ENCODE data around the gene SLC16A2. TPM values are rescaled to one million over a fixed set of nuclear protein-coding genes. Genes with fewer than 3 reads are reported as not detected.
A peak's percentile ranks its signal among the peaks of the same experiment; 100 is the strongest.

SLC16A2 gene
- total RNA-seq, 3 donors from 2014 or later: 4.8 to 10.8 (median 6.6) TPM

- TF ChIP-seq POLR2A (IDR thresholded peaks at IDR 0.05): no peak
- TF ChIP-seq POLR2AphosphoS5 (IDR thresholded peaks at IDR 0.05): no peak
- TF ChIP-seq CTCF (IDR thresholded peaks at IDR 0.05): no peak
- DNase-seq (ENCODE audit: low spot score in 2 of 2): no peak
- no peak overlapping the region for H3K4me3 ChIP-seq
- no peak overlapping the region for H3K27ac ChIP-seq
- no peaks in the 10 kb centered on the region for H3K36me3 ChIP-seq
- no peaks in the 10 kb centered on the region for H3K9me3 ChIP-seq
- no peaks in the 10 kb centered on the region for H3K4me1 ChIP-seq
- intact Hi-C loops (cut with DNase I; ENCODE audit: low total_unique reads): no loop called here
- H3K27me3 ChIP-seq: peaks cover 0 to 23% of the 10 kb centered on the region in 2 donors
These were observed 17.5 kb downstream of the SLC16A2 start for GRCh38 chrX:74438764-74439163.

GRCh38 chrX:74445099-74445498 lies 23.8 kb downstream of the SLC16A2 start:
- Histone ChIP-seq H3K27ac (no peak overlapping the region), H3K4me1 (no peaks in the 10 kb centered on the region), H3K4me3 (no peak overlapping the region), H3K9me3 (no peaks in the 10 kb centered on the region), H3K36me3 (no peaks in the 10 kb centered on the region), H3K27me3 (peaks cover 0 to 20% of the 10 kb centered on the region in 2 donors)
- no peak for DNase-seq (ENCODE audit: low spot score in 2 of 2)
- intact Hi-C loops (cut with DNase I; ENCODE audit: low total_unique reads): no loop called here
- TF ChIP-seq POLR2AphosphoS5 (IDR thresholded peaks at IDR 0.05) (no peak), CTCF (IDR thresholded peaks at IDR 0.05) (no peak), POLR2A (IDR thresholded peaks at IDR 0.05) (no peak)

DNA sequence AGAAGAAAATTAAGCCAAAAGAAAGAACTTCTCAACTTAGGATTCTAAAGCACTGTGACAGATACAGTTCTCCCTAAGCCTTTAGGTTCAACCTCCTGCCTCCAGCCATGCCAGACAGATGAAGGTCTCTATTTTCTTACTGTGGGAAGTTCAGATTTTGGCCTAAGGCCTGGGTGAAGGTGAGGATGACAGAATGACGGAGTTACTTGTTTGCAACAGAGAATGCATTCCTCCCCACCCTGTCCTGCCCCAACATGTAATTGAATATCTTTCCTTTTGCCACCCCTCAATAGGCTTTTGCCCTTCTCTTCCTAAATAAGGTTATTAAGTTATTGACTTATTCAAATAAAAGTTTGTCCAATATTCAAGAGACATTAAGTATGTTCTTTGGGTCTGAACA lies 25.6 kb downstream of the SLC16A2 start:
- Histone ChIP-seq H3K27ac (no peak overlapping the region), H3K36me3 (no peaks in the 10 kb centered on the region), H3K9me3 (no peaks in the 10 kb centered on the region), H3K27me3 (peaks cover 0 to 13% of the 10 kb centered on the region in 2 donors), H3K4me3 (no peak overlapping the region), H3K4me1 (no peaks in the 10 kb centered on the region)
- no peak for DNase-seq (ENCODE audit: low spot score in 2 of 2)
- TF ChIP-seq POLR2A (IDR thresholded peaks at IDR 0.05) (no peak), CTCF (IDR thresholded peaks at IDR 0.05) (no peak), POLR2AphosphoS5 (IDR thresholded peaks at IDR 0.05) (no peak)
- intact Hi-C loops (cut with DNase I; ENCODE audit: low total_unique reads): no loop called here

- DNase-seq (ENCODE audit: low spot score in 2 of 2): no peak
- intact Hi-C loops (cut with DNase I; ENCODE audit: low total_unique reads): no loop called here
- Histone ChIP-seq H3K27ac (no peak overlapping the region), H3K4me1 (no peaks in the 10 kb centered on the region), H3K9me3 (no peaks in the 10 kb centered on the region), H3K4me3 (no peak overlapping the region), H3K27me3 (peaks cover 0 to 15% of the 10 kb centered on the region in 2 donors), H3K36me3 (no peaks in the 10 kb centered on the region)
- no peak for TF ChIP-seq CTCF (IDR thresholded peaks at IDR 0.05)
- no peak for TF ChIP-seq POLR2A (IDR thresholded peaks at IDR 0.05)
- TF ChIP-seq POLR2AphosphoS5 (IDR thresholded peaks at IDR 0.05): no peak
These were observed 27.4 kb downstream of the SLC16A2 start for GRCh38 chrX:74448669-74449068.

DNA sequence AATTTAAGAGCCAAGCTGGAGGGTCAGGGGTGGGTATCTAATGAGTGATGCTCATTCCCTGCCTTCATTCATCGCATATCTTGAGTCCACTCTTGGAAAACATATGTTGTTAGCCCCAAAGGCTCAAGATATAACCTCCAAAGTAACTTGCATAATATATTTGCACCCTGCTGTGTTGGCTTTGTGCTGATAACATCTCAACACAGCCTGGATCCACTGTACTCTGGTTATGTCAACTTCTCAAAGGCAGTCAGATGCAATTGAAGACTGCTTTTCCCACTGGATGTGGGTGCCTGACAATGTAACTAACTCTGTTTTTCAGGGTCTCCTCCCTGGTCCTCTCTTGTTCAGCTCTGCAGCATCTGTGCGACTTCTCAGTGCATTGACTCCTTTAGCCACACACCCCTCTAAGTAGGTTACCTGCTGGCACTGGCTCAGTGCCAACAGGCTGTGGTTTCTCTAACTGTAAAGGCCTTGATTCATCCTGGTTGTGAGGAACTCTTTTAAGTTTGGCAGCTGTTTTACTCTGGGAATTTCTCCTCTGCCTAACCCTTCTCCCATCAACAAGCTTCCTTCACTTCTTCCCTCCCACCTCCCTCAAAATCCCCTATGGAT lies 28.1 kb downstream of the SLC16A2 start:
- Histone ChIP-seq H3K4me1 (no peaks in the 10 kb centered on the region), H3K27me3 (peaks cover 0 to 18% of the 10 kb centered on the region in 2 donors), H3K9me3 (no peaks in the 10 kb centered on the region), H3K27ac (no peak overlapping the region), H3K36me3 (no peaks in the 10 kb centered on the region), H3K4me3 (no peak overlapping the region)
- intact Hi-C loops (cut with DNase I; ENCODE audit: low total_unique reads): no loop called here
- peak; percentile 24 to 51 for DNase-seq (ENCODE audit: low spot score in 2 of 2)
- TF ChIP-seq CTCF (IDR thresholded peaks at IDR 0.05): no peak
- TF ChIP-seq POLR2A (IDR thresholded peaks at IDR 0.05): no peak
